Cerebellar nuclear complex (tissue), 1 donor: ENCODE data around the gene ALOX12B.
"Not testable (repeated sequence)": the region's sequence is repeated elsewhere in the genome, so short reads cannot be mapped to it uniquely, and the experiment has no call there.

ENCODE experiments used
- DNase-seq, 2 experiments: peaks; one replicate each; lab custom pipeline; 2025; lab: John Stamatoyannopoulos, UW

ALOX12B gene

GRCh38 chr17:8044819-8045810 lies 42.4 kb downstream of the ALOX12B start:
- DNase-seq, result no peak

DNA sequence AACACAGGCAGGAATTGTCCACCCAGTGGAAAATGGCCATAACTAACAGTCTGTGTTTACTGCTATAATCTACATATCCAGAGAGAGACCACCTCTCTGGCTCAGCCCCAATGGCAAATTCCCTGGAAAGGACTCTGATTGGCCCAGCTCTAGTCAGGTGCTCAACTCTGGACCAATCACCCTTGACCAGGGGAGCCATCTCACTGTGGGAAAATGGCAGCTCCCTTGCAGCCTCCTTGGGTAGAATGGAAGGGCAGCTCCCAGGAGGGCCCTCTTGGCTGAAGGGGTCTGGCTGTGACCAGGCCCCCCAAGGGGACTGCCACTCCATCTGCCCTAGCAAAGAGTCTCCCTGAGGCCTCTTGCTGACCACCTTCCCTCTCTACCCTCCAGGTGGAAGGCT lies 45.5 kb downstream of the ALOX12B start:
- DNase-seq, result no peak

DNA sequence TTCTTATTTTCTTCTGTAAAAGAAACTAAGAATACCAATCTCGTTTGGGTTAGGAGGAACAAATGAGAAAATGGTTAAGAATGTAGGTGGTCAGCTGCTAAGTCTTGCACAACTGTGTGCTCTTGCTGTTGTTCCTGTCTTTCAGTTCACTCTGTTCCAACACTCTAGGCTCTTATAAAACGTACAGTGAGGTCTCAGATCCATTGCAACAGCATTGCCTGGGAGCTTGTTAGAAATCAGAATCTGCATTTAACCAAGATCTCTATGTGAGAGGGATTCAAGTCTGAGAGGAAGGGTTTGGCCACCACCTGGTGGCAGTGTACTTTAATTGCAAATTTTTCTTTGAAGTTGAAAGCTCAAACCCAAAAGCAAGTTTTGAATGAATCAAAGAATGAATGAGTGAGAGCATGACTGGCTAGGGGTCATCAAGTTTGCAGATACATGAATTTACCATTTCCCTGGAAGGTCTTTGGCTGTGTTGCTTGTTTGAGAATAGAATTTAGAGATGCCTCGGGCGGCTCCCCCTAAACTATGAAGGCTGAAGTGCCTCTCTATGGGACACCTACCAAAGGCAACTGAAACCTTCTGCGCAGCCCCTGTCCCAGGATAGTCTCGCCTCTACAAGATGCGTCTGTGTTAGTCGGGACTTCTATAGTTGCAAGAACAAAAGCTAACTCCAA lies 46.1 kb downstream of the ALOX12B start:
- no peak for DNase-seq

DNA sequence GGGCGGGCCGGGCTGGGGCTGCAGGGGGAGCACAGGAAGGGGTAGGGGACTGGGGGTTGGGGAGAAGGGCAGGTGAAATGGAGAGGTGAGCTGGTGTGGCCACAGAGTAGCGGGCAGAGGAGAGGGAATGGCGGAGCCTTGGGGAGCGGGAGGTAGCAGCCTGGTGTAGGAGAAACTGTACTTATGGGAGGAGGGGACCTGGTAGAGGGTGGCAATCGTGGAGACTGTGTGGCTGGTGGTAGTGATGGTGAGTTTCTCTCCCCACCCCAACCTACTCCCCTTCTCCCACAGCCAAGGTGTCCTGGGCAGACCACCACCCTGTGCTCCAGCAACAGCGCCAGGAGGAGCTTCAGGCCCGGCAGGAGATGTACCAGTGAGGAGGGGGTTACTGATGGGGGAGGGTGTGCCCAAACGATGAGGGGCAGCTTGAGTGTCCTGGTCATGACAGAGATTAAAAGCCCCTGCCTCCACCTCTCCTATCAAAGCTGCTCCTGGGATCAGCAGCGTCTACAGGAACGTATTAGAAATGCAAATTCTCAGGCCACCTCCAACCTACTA lies 47.8 kb downstream of the ALOX12B start:
- no peak for DNase-seq

- no peak for DNase-seq
Measured at GRCh38 chr17:8038954-8039610, 48.4 kb downstream of the ALOX12B start, which contains the start of gene ALOX15B. Gene ALOX15B, plus strand, starts transcription at chr17:8039059. Its CDS starts 97 bp downstream, at chr17:8039156.

- no peak for DNase-seq
Measured at GRCh38 chr17:8032442-8032841, 55.1 kb downstream of the ALOX12B start.

- no peak for DNase-seq
Measured at GRCh38 chr17:8031950-8032349, 55.6 kb downstream of the ALOX12B start.

GRCh38 chr17:8031261-8031661 lies 56.3 kb downstream of the ALOX12B start:
- no peak for DNase-seq

- no peak for DNase-seq
Measured at GRCh38 chr17:8029121-8029520, 58.4 kb downstream of the ALOX12B start.

GRCh38 chr17:8025176-8025911 lies 62.2 kb downstream of the ALOX12B start:
- DNase-seq, result no peak

DNA sequence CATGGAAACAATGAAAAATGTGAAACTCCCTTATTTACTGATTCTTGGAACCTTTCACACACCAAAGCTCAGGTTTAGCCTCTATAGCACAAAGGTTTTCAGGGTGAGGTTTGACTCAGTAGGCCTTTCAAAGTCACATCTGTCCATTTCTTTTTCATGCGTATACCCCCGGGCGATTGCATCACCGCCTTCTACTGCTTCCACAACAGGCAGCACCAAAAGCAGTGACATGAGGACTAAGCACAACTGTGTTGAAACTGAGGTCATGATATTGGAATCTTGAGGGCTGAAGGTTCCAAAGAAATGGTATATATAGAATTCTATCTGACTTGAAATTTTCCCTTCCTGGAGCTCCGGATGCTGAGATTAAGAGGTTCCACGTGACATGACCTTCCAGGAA lies 63.4 kb downstream of the ALOX12B start:
- not testable (repeated sequence) for DNase-seq
